ENCODE measurements around the gene RBM7. TPM values are rescaled to one million over a fixed set of nuclear protein-coding genes. Genes with fewer than 3 reads are reported as not detected.

RBM7 gene
- total RNA-seq, 1 donor from 2014 or later, result 15.9 TPM

- no peak for DNase-seq (ENCODE audit: low read depth)
Observed at GRCh38 chr11:114447444-114447843, 47.0 kb downstream of the RBM7 start.

GRCh38 chr11:114447892-114448291 is 47.4 kb downstream of the RBM7 start:
- DNase-seq (ENCODE audit: low read depth), result no peak

- DNase-seq (ENCODE audit: low read depth), result no peak
Observed at GRCh38 chr11:114448749-114449482, 48.5 kb downstream of the RBM7 start.

GRCh38 chr11:114449845-114450244 is 49.4 kb downstream of the RBM7 start:
- no peak for DNase-seq (ENCODE audit: low read depth)

- no peak for DNase-seq (ENCODE audit: low read depth)
Observed at GRCh38 chr11:114452399-114452798, 51.9 kb downstream of the RBM7 start.

Other genes with a start within 250 kb of the RBM7 start
- gene NNMT, start 104.3 kb upstream of the RBM7 start, total RNA-seq, result 921 and 1,107 TPM in 2 replicates
- gene C11orf71, start 155 bp upstream of the RBM7 start, total RNA-seq, result 3.4 and 5.1 TPM in 2 replicates
- gene REXO2, start 38.8 kb downstream of the RBM7 start, total RNA-seq, result 87.5 and 98.0 TPM in 2 replicates
- gene NXPE1, start 159.2 kb downstream of the RBM7 start, total RNA-seq, result not detected in 2 replicates
- not detected in 2 replicates for gene NXPE4, start 195.1 kb downstream of the RBM7 start, total RNA-seq

All from myocyte (in vitro differentiated cells).